Subcutaneous abdominal adipose tissue (tissue), 5 donors: ENCODE measurements around the gene EWSR1.
"Not testable (repeated sequence)": the region's sequence is repeated elsewhere in the genome, so short reads cannot be mapped to it uniquely, and the experiment has no call there.

Experiments
- H3K27ac ChIP-seq: one replicate; pipeline ENCODE4 v1.7.0; 2013; ENCODE audit warnings: low read depth, mild to moderate bottlenecking, inconsistent platforms, low read length, moderate library complexity
- H3K27me3 ChIP-seq, 5 donors: one replicate each; pipeline ENCODE4 v1.7.0; 2013; ENCODE audit warnings: low read length in 5 of 5, inconsistent platforms in 1 of 5; ENCODE audit not compliant: control insufficient read depth in 5 of 5, insufficient read depth in 4 of 5
- H3K36me3 ChIP-seq, 5 donors: one replicate each; pipeline ENCODE4 v1.7.0; 2013; ENCODE audit warnings: low read length in 5 of 5; ENCODE audit not compliant: control insufficient read depth in 5 of 5, insufficient read depth in 5 of 5
- H3K4me1 ChIP-seq, 5 donors: one replicate each; pipeline ENCODE4 v1.7.0; 2013; ENCODE audit warnings: low read length in 5 of 5, mild to moderate bottlenecking in 3 of 5, moderate library complexity in 1 of 5; ENCODE audit not compliant: control insufficient read depth in 5 of 5, insufficient read depth in 5 of 5
- H3K4me3 ChIP-seq, 5 donors: one replicate each; pipeline ENCODE4 v1.7.0; 2013; ENCODE audit warnings: low read length in 5 of 5, low read depth in 1 of 5
- H3K9ac ChIP-seq, 5 donors: one replicate each; pipeline ENCODE4 v1.7.0; 2013; ENCODE audit warnings: low read length in 5 of 5, mild to moderate bottlenecking in 4 of 5, moderate library complexity in 3 of 5
- H3K9me3 ChIP-seq, 5 donors: one replicate each; pipeline ENCODE4 v1.7.0; 2013; ENCODE audit warnings: low read length in 5 of 5; ENCODE audit not compliant: control insufficient read depth in 5 of 5
- donor health status: healthy.
- donor health status: healthy.
- donor health status: healthy.
- donor health status: healthy.
- donor health status: healthy.

EWSR1 gene, protein sequence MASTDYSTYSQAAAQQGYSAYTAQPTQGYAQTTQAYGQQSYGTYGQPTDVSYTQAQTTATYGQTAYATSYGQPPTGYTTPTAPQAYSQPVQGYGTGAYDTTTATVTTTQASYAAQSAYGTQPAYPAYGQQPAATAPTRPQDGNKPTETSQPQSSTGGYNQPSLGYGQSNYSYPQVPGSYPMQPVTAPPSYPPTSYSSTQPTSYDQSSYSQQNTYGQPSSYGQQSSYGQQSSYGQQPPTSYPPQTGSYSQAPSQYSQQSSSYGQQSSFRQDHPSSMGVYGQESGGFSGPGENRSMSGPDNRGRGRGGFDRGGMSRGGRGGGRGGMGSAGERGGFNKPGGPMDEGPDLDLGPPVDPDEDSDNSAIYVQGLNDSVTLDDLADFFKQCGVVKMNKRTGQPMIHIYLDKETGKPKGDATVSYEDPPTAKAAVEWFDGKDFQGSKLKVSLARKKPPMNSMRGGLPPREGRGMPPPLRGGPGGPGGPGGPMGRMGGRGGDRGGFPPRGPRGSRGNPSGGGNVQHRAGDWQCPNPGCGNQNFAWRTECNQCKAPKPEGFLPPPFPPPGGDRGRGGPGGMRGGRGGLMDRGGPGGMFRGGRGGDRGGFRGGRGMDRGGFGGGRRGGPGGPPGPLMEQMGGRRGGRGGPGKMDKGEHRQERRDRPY

DNA sequence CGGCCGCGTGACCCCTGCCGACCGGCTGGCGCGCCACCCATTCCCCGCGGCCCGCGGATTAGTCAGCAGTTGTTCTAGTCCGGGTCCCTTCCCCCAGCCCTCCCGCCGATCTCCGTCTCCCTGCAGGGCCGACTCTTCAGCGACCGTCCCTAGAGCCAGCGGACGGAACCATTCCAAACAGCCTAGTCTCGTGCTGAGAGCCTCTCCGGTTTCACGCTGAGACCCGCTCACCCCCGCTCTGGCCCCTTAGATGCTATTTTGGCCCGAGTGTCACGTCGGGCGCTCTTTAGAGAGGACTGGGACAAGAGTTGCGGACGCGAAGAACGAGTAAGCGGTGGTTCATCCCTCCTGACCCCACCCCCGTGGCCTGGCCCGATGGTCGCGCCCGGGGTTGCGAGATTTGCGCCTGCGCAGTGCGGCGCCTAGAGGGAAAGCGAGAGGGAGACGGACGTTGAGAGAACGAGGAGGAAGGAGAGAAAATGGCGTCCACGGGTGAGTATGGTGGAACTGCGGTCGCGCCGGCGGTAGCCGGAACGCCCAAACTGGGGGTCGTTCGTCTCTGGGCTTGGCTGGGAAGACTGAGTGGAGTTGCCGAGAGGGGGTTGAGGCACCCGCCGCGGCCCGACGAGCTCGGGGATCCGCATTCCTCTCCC lies at the start of gene EWSR1, which contains the start of gene RHBDD3:
EWSR1 (plus strand) TSS at position 411 of the 653 bp plus-strand sequence; CDS start at position 480, 69 bp downstream.
RHBDD3 (minus strand) TSS at position 124 of the 653 bp plus-strand sequence. CDS start 2,355 bp downstream, outside the sequence.
- Histone ChIP-seq H3K4me1 (peaks cover 19 to 63% (median 58%) of the 10 kb centered on the region in 5 donors), H3K27me3 (no peaks in the 10 kb centered on the region), H3K36me3 (peaks cover 12 to 35% (median 25%) of the 10 kb centered on the region in 5 donors), H3K9me3 (no peaks in the 10 kb centered on the region), H3K27ac (peak within 1 kb of the TSS; percentile 99), H3K4me3 (peak within 1 kb of the TSS; percentile 71 to 97 (median 90)), H3K9ac (peak within 1 kb of the TSS; percentile 76 to 100 (median 99))

DNA sequence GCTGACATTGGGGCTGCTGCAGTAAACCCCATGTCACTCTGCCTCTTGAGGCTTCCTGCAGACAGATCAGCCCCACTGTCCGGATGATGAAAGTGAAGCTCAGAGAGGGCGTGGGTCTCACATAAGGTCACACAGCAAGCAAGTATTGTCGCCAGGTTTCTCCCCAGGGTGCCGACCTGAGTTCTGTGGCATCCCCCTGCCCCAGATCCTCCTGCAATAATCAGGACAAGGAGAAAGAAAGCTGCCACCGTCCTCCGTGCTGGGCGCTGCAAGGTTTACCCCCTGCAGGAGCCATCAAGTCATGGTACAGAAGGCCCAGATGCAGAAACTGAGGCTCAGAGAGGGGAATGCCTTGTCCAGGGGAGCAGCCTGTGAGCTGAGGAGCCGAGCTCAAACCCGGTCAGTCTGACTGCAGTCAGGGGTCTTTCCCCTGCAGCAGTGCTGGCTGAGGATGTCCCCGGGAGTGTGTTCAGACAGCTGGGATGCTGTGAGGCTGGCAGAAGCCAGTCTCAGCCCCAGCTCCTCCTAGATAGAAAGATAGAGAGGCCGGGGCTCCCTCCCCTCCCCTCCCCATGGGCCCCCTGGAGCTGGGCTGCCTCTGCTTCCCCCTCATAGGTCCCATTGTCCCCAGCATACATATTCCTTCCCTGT lies 49.2 kb upstream of the EWSR1 start:
- H3K27ac ChIP-seq = no peak overlapping the region
- H3K4me1 ChIP-seq = peaks cover 0 to 14% (median 8%) of the 10 kb centered on the region in 5 donors
- H3K9ac ChIP-seq = no peak overlapping the region
- H3K27me3 ChIP-seq = no peaks in the 10 kb centered on the region
- H3K36me3 ChIP-seq = no peaks in the 10 kb centered on the region
- no peaks in the 10 kb centered on the region for H3K9me3 ChIP-seq
- H3K4me3 ChIP-seq = no peak overlapping the region

DNA sequence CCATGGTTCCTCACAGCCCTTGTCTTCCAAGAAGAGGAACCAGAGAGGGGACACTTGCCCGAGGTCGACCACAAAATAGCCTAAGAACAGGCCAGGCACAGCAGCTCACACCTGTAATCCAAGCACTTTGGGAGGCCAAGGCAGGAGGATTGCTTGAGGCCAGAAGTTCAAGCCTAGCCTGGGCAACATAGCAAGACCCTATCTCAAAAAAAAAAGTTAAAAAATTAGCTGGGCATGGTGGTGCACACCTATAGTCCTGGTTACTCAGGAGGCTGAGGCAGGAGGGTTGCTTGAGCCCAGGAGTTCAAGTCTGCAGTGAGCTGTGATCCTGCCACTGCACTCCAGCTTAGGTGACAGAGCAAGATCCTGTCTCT lies 48.7 kb upstream of the EWSR1 start:
- H3K4me1 ChIP-seq = peaks cover 0 to 14% (median 8%) of the 10 kb centered on the region in 5 donors
- H3K27ac ChIP-seq, H3K27me3 ChIP-seq, H3K9ac ChIP-seq, H3K4me3 ChIP-seq, H3K36me3 ChIP-seq, H3K9me3 ChIP-seq: not testable (repeated sequence)

DNA sequence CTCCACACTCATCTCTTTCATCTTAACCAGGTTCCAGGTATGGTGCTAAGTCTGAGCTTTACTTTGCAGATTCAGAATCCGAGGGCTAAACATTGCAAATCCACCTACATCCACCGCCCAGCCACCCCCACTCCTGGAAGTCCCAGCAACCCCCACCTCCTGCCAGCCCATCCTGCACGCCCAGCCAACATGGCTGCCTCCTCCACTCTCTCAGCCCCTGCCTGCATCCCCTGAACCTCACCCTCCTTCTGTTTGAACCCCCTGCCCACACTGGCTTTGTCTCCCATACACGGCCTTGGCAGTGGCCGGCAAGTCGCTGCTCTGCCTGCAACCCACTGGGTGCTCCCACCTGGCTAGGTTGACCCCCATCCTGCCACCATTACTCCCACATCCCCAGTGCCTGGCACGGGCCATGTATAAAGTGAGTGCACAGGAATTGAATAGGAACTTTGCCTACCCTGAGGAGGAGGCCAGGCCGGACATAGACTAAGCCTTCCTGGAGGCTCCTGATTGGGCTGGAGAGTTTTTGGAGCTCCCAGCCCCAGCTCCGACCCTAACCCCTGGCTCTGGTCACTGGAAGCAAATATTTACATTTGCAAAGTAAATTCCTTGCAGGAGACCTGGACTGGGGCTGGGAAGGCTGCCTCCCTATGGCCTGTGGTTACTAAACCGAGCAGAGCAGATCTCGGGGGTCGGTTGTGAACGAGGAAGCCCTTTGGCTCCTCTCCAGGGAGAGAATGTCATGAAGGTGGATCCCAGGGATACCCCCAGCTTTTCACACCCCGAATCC lies 48.0 kb upstream of the EWSR1 start:
- Histone ChIP-seq H3K27me3 (no peaks in the 10 kb centered on the region), H3K27ac (no peak overlapping the region), H3K36me3 (no peaks in the 10 kb centered on the region), H3K9me3 (no peaks in the 10 kb centered on the region), H3K4me3 (no peak overlapping the region), H3K9ac (no peak overlapping the region), H3K4me1 (peaks cover 0 to 17% (median 9%) of the 10 kb centered on the region in 5 donors)

DNA sequence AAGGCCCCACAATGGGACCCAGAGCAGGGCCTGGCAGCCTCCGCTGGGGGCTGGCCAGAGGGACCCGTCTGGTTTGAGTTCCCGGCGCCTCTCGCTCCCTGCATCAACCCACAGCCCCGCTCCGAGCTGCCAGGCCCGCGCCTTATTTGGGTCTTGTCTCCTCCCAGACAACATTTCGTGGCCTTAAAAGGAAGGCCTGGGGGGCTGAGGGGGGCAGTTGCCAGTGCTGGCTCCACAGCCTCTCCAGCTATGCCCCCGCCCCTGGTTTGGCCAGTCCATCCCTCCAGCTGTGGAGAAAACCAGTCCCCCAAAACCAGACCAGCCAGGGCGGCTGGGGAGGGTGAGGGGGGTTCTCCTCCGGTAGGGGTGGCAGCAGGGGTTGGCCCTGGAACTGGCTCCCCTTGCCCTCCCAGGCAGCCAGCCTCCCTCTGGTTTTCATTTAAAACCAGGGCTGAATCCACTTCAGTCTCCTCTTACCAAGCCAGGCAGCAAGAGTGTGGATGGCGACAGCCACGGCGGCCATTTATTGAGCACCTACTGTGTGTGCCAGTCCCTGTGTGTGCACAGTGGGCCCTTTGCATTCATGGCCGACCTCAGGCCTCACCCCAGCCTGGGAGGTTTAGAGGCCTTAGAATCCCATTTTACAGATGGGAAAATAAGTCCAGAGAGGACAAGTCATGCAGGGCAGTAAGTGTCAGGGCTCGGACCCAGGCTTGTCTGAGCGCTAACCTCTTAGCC lies 43.8 kb upstream of the EWSR1 start:
- Histone ChIP-seq H3K27me3 (peaks cover 0 to 7% (median 0%) of the 10 kb centered on the region in 5 donors), H3K9me3 (no peaks in the 10 kb centered on the region), H3K36me3 (no peaks in the 10 kb centered on the region), H3K9ac (no peak overlapping the region), H3K4me1 (peaks cover 0 to 19% (median 14%) of the 10 kb centered on the region in 5 donors), H3K27ac (no peak overlapping the region), H3K4me3 (no peak overlapping the region)

DNA sequence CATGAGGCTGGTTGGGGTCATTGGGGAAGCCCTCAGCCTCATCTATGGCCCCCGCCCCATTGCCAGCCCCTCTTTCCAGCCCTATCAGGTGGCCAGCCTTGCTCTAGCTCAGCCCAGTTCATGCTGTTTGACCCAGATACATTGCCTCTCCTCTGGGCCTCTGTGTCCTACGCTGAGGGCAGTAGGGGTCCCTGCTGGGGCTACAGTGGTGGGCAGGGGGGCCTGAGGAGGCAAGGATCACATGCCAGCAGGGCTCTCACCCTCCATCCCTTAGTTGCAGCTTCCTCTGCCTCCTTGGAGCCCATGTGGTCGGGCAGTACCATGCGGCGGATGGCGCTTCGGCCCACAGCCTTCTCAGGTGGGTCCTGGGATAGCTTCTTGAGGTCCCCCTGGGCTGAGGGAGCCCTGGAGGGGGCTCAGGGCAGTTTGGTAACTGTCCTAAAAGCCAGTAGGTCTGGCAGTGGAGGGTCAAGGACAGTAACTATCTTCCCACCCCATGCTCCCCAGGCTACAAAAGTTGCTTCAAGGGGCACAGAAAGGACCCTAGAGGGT lies 43.1 kb upstream of the EWSR1 start:
- Histone ChIP-seq H3K9me3 (no peaks in the 10 kb centered on the region), H3K4me3 (no peak overlapping the region), H3K27me3 (peaks cover 0 to 7% (median 0%) of the 10 kb centered on the region in 5 donors), H3K4me1 (peaks cover 0 to 19% (median 14%) of the 10 kb centered on the region in 5 donors), H3K36me3 (no peaks in the 10 kb centered on the region), H3K27ac (no peak overlapping the region), H3K9ac (peak overlapping the region in 1 of 5 donors; percentile 46)

DNA sequence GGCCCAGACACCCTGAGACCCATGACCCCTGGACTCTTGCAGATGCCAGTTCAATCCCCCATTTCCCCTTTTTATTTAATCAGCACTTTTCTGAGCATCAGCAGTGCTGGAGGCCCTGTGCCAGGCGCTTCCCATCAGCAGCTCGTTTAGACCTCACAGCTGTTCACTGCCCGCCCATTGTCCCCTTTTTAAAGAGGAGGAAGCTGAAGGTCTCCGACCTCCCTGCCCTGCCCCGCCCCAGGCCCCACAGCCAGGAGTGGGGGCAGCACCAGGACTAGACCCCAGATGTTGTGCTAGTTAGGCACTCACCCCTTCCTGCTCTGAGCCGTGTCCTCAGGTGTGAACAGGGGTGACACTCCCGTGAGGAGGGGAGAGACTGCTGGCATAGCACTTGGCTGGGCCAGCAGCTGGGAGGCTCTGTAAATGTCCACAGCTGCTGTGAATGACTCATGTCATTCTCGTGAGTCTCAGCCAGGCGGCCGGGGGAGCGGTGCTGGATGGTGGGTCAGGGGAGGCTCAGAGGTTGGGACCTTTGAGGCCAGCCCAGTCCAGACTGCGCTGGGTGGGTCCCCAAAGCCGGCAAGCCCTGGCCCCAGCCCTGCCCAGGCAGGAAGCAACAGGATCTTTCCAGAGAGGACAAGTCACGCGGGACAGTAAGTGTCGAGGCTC lies 42.5 kb upstream of the EWSR1 start:
- no peaks in the 10 kb centered on the region for H3K36me3 ChIP-seq
- H3K27me3 ChIP-seq = peaks cover 0 to 7% (median 0%) of the 10 kb centered on the region in 5 donors
- no peak overlapping the region for H3K4me3 ChIP-seq
- no peaks in the 10 kb centered on the region for H3K9me3 ChIP-seq
- peak overlapping the region; percentile 41 for H3K27ac ChIP-seq
- H3K9ac ChIP-seq = peak overlapping the region in 3 of 5 donors; percentile 17 to 46 (median 33)
- peaks cover 0 to 19% (median 14%) of the 10 kb centered on the region in 5 donors for H3K4me1 ChIP-seq

DNA sequence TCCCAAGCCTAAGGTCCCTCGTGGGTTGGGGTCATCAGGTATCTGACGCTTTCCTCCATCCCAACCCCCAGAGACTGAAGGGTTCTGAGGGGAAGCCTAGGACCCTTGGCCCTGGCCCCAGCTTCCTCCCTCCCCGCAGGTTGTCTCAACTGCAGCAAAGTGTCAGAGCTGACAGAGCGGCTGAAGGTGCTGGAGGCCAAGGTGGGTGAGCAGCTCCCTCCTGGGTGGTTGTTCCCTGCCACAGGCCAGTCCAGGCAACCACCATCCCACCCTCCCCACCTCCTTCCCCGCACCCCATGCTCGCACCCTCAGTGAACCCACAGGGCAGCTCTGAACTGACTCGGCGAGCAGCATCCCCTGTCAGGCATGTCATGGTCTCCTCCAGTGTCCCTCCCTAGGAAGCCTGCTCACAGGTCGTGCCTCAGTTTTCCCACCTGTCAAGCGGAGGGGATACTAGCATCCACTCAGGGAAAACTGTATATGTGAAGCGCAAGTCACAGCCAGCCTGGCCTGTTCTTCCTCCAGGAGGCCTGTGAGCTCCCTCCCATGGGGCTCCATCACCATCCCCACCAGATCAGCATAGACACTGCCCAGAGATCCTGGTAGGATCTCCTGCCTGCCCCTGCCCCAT lies 41.6 kb upstream of the EWSR1 start:
- no peaks in the 10 kb centered on the region for H3K9me3 ChIP-seq
- peaks cover 0 to 19% (median 14%) of the 10 kb centered on the region in 5 donors for H3K4me1 ChIP-seq
- no peak overlapping the region for H3K9ac ChIP-seq
- H3K27me3 ChIP-seq = peaks cover 0 to 7% (median 0%) of the 10 kb centered on the region in 5 donors
- H3K4me3 ChIP-seq = no peak overlapping the region
- H3K36me3 ChIP-seq = no peaks in the 10 kb centered on the region
- peak overlapping the region; percentile 41 for H3K27ac ChIP-seq
